Prostate gland (tissue), 1 donor: ENCODE data around the gene UFD1.

Experiments
- POLR2A ChIP-seq: fragments of 450-650 bp; IDR thresholded peaks from one replicate; pipeline ENCODE4 v1.6.1; 2016; ENCODE audit warnings: antibody characterized with exemption, mild to moderate bottlenecking
- POLR2AphosphoS5 ChIP-seq: sonication (generic); formaldehyde crosslinking; IDR thresholded peaks from one replicate; pipeline ENCODE4 v1.6.1; 2017; ENCODE audit warnings: antibody characterized with exemption

- TF ChIP-seq POLR2AphosphoS5 (no peak), POLR2A (no peak)
Observed at GRCh38 chr22:19463491-19464469, 15.2 kb downstream of the UFD1 start.
